Stomach (tissue), 4 donors: ENCODE results near the gene ALDH1A2.
"Not testable (repeated sequence)": the region's sequence is repeated elsewhere in the genome, so short reads cannot be mapped to it uniquely, and the experiment has no call there.

Experiments used
- EP300 ChIP-seq: sonication (generic); formaldehyde crosslinking; IDR thresholded peaks from one replicate; pipeline ENCODE4 v1.6.1; 2017; ENCODE audit warnings: antibody characterized with exemption
- TF ChIP-seq, protein P1 (sequence below), 7 experiments: fragments of 450-650 bp in 4 of 7; fragments of 200-600 bp in 3 of 7; sonication (generic) in 3 of 7; IDR thresholded peaks; one replicate each; pipeline ENCODE4 v1.5.1; 2016 to 2019; ENCODE audit warnings: antibody characterized with exemption in 7 of 7, control low read depth in 2 of 7, mild to moderate bottlenecking in 1 of 7

DNA sequence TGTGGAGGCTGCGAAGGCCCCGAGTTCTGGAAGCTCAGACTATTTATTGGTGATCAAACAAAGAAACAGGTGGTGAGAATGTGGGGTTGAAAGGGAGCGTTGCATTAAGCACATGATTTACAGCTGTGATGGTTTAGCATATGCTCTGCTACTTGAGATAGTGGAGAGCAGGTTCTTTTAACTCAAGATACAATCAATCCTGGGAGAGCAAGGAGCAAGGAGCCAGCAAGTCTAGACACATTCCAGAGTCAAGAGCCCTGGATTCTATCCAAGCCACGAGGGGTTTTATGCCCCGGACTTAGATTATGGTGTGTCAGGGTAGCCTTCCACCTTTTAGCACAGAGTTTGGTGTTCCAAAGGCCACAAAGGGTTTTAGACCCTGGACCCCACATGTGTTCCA lies 47.8 kb upstream of the ALDH1A2 start:
- TF ChIP-seq, protein P1, sequence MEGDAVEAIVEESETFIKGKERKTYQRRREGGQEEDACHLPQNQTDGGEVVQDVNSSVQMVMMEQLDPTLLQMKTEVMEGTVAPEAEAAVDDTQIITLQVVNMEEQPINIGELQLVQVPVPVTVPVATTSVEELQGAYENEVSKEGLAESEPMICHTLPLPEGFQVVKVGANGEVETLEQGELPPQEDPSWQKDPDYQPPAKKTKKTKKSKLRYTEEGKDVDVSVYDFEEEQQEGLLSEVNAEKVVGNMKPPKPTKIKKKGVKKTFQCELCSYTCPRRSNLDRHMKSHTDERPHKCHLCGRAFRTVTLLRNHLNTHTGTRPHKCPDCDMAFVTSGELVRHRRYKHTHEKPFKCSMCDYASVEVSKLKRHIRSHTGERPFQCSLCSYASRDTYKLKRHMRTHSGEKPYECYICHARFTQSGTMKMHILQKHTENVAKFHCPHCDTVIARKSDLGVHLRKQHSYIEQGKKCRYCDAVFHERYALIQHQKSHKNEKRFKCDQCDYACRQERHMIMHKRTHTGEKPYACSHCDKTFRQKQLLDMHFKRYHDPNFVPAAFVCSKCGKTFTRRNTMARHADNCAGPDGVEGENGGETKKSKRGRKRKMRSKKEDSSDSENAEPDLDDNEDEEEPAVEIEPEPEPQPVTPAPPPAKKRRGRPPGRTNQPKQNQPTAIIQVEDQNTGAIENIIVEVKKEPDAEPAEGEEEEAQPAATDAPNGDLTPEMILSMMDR (IDR thresholded peaks at IDR 0.05) = not testable (repeated sequence)
- not testable (repeated sequence) for TF ChIP-seq EP300
